Measurements from ENCODE around the gene FOXRED1. TPM values are rescaled to one million over a fixed set of nuclear protein-coding genes. Genes with fewer than 3 reads are reported as not detected.
"Not testable (repeated sequence)": the region's sequence is repeated elsewhere in the genome, so short reads cannot be mapped to it uniquely, and the experiment has no call there.

The FOXRED1 gene
- total and polyA plus RNA-seq, 5 donors from 2014 or later: 13.9 to 33.3 (median 20.0) TPM

DNA sequence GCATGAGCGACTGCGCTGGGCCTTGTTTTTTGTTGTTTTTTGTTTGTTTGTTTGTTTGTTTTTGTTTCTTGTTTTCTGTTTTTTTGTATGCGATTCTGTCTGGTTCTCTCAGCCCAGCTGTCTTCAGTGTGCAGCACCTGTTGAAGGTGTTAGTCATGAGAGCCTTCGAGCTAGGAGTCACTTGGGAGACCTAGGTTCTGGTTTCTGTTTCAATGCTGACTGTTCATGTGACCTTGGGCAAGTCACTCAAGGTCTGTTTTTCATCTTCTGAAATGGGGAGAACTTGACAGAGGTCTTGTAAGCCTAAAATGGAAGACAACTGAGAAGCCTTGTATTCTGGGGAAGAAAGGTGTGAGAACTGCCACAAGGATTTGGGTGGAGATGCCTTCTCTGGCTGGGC, 36.7 kb downstream of the FOXRED1 start:
- no peaks in the 10 kb centered on the region for H3K9me3 Mint-ChIP-seq
- H3K27ac ChIP-seq (ENCODE audit: insufficient read depth, low read length, poor library complexity, severe bottlenecking): peak overlapping the region; percentile 14
- no peaks in the 10 kb centered on the region for H3K9me3 ChIP-seq (ENCODE audit: control insufficient read depth in 2 of 2, low read length in 2 of 2)
- H3K36me3 Mint-ChIP-seq: peaks cover 22% of the 10 kb centered on the region
- no peaks in the 10 kb centered on the region for H3K27me3 Mint-ChIP-seq
- H3K27ac Mint-ChIP-seq: peak overlapping the region; percentile 29 to 93 (median 57)
- peaks cover 20% of the 10 kb centered on the region for H3K36me3 ChIP-seq (ENCODE audit: control insufficient read depth, insufficient read depth, low read length)
- peaks cover 20% of the 10 kb centered on the region for H3K4me1 ChIP-seq (ENCODE audit: control insufficient read depth, insufficient read depth, low read length, poor library complexity, severe bottlenecking)
- no peaks in the 10 kb centered on the region for H3K27me3 ChIP-seq (ENCODE audit: control insufficient read depth, insufficient read depth, low read length)
- ATAC-seq (ENCODE audit: low read depth in 2 of 2): peak; percentile 50 to 61
- H3K4me3 ChIP-seq (ENCODE audit: low read depth, low read length): peak overlapping the region; percentile 29
- peak overlapping the region; percentile 68 to 85 (median 80) for H3K4me3 Mint-ChIP-seq
- DNase-seq: peak in 2 of 3 donors; percentile 28 to 87
- H3K4me1 Mint-ChIP-seq: peaks cover 27 to 59% (median 41%) of the 10 kb centered on the region in 4 donors

DNA sequence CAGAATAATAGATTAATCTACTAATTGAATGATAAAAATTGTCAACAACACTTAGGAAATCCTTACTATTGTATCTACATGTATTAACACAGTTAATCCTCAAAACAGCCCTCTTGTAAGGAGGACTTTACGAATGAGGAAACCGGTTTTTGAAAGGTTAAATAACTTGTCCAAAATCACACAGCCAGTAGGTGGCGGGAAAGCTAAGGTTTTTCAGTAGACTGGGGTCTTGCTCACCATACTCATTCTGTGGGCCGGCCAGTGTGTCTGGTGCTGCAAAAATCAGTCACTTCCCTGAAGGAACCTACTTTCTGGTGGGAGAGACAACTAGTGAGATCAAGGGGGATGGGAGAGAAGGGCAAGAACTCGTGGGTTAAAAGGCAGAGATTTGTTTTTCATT, 38.8 kb downstream of the FOXRED1 start:
- Histone ChIP-seq H3K36me3 (ENCODE audit: control insufficient read depth, insufficient read depth, low read length) (peaks cover 22% of the 10 kb centered on the region), H3K27ac (ENCODE audit: insufficient read depth, low read length, poor library complexity, severe bottlenecking) (no peak overlapping the region), H3K27me3 (ENCODE audit: control insufficient read depth, insufficient read depth, low read length) (no peaks in the 10 kb centered on the region), H3K9me3 (ENCODE audit: control insufficient read depth in 2 of 2, low read length in 2 of 2) (no peaks in the 10 kb centered on the region), H3K4me1 (ENCODE audit: control insufficient read depth, insufficient read depth, low read length, poor library complexity, severe bottlenecking) (peaks cover 20% of the 10 kb centered on the region), H3K4me3 (ENCODE audit: low read depth, low read length) (no peak overlapping the region)
- Mint-ChIP-seq H3K36me3 (peaks cover 28% of the 10 kb centered on the region), H3K9me3 (no peaks in the 10 kb centered on the region), H3K4me3 (peak overlapping the region in 2 of 4 donors; percentile 2 to 39), H3K27me3 (no peaks in the 10 kb centered on the region), H3K4me1 (peaks cover 25 to 68% (median 43%) of the 10 kb centered on the region in 4 donors), H3K27ac (peak overlapping the region; percentile 21 to 76 (median 57))
- DNase-seq (peak in 1 of 3 donors; percentile 38), ATAC-seq (ENCODE audit: low read depth in 2 of 2) (no peak)

DNA sequence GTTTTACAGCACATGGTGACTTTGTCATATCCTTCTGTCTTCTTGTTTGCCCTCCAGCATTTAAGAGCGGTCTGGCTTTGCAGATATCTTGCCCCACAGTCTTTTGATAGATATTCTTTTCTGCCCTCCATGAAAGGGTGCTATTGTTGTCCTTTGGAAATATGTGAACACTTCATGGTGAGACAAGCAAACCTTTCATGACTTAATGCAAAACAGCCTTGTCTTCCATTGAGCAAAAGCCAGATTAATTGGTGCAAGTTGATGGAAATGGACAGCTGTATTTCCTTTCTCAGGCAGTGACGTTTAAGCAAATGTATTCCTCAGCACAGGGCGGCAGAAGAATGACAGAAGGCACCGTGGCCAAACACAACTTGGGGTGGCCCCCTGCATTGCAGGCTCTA, 39.3 kb downstream of the FOXRED1 start:
- H3K27me3 ChIP-seq (ENCODE audit: control insufficient read depth, insufficient read depth, low read length): no peaks in the 10 kb centered on the region
- H3K27ac Mint-ChIP-seq: peak overlapping the region in 1 of 3 donors; percentile 57

DNA sequence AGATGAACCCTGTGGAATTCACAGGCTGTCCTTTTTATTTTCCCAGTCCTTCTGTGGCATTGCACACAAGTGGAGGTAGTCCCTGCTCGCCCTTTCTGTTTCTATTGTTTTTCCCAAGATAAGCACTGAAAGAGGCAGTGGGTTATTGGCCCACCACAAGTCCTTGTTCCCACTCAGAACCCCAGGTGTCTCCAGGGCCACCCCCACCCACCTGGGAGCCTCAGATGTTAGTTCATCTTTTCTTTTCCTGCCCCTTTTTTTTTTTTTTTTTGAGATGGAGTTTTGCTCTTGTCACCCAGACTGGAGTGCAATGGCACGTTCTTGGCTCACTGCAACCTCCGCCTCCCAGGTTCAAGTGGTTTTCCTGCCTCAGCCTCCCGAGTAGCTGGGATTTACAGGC, 39.8 kb downstream of the FOXRED1 start:
- not testable (repeated sequence) for H3K9me3 ChIP-seq (ENCODE audit: control insufficient read depth in 2 of 2, low read length in 2 of 2); ATAC-seq (ENCODE audit: low read depth in 2 of 2); H3K27ac ChIP-seq (ENCODE audit: insufficient read depth, low read length, poor library complexity, severe bottlenecking); H3K27ac Mint-ChIP-seq; H3K27me3 Mint-ChIP-seq; H3K27me3 ChIP-seq (ENCODE audit: control insufficient read depth, insufficient read depth, low read length); H3K9me3 Mint-ChIP-seq; H3K4me3 ChIP-seq (ENCODE audit: low read depth, low read length); DNase-seq
- Histone ChIP-seq H3K36me3 (ENCODE audit: control insufficient read depth, insufficient read depth, low read length) (peaks cover 29% of the 10 kb centered on the region), H3K4me1 (ENCODE audit: control insufficient read depth, insufficient read depth, low read length, poor library complexity, severe bottlenecking) (peaks cover 20% of the 10 kb centered on the region)
- Mint-ChIP-seq H3K36me3 (peaks cover 32% of the 10 kb centered on the region), H3K4me3 (peak overlapping the region in 1 of 4 donors; percentile 56), H3K4me1 (peaks cover 17 to 59% (median 41%) of the 10 kb centered on the region in 4 donors)

More for the DNA sequence above, 39.3 kb downstream of the FOXRED1 start:
- ATAC-seq (ENCODE audit: low read depth in 2 of 2) (no peak), DNase-seq (no peak)
- Histone ChIP-seq H3K4me3 (ENCODE audit: low read depth, low read length) (no peak overlapping the region), H3K4me1 (ENCODE audit: control insufficient read depth, insufficient read depth, low read length, poor library complexity, severe bottlenecking) (peaks cover 20% of the 10 kb centered on the region), H3K27ac (ENCODE audit: insufficient read depth, low read length, poor library complexity, severe bottlenecking) (no peak overlapping the region), H3K36me3 (ENCODE audit: control insufficient read depth, insufficient read depth, low read length) (peaks cover 28% of the 10 kb centered on the region), H3K9me3 (ENCODE audit: control insufficient read depth in 2 of 2, low read length in 2 of 2) (no peaks in the 10 kb centered on the region)
- H3K4me1 Mint-ChIP-seq: peaks cover 19 to 62% (median 42%) of the 10 kb centered on the region in 4 donors
- no peaks in the 10 kb centered on the region for H3K27me3 Mint-ChIP-seq
- H3K9me3 Mint-ChIP-seq: no peaks in the 10 kb centered on the region
- peak overlapping the region in 1 of 4 donors; percentile 39 for H3K4me3 Mint-ChIP-seq
- peaks cover 29% of the 10 kb centered on the region for H3K36me3 Mint-ChIP-seq

DNA sequence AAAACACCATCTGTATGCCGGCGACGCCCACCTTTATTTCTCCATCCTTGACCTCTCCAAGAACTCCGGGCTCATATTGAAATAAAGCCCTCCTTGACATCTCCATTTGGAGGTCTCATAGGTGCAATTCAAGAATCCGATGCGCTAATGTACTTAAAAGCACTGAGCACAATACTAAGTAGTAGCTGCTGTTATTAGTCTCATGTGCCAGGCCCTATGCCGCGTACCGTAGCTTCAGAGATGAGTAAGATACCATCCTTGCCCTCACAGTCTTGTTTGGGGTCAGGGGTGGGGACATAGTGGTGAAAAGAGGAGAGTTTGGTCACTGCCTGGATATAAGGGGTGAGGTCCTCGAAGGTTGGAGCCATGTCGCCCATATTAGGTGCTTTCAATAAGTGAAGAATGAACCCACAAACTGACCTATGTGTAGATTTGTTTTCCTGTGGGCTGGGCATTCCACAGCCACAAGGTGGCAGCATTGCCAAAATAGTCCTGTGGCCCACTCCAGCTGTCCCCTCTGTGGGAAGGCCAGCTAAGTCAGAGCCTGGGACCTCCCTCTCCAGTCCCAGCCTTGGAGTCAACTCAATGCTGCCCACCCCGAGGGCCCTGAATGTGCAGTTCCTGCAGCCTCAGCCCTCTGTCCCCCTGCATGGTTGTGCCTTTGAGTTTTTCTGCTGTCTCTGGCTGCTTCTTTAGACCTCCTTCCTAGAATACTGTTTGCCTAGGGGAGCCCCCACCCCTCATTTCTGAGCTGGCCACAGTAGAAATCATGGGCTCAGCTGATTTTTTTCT, 41.4 kb downstream of the FOXRED1 start:
- ATAC-seq (ENCODE audit: low read depth in 2 of 2) (peak in 1 of 2 donors; percentile 57), DNase-seq (peak; percentile 24 to 60 (median 42))
- Histone ChIP-seq H3K27me3 (ENCODE audit: control insufficient read depth, insufficient read depth, low read length) (no peaks in the 10 kb centered on the region), H3K4me3 (ENCODE audit: low read depth, low read length) (no peak overlapping the region), H3K9me3 (ENCODE audit: control insufficient read depth in 2 of 2, low read length in 2 of 2) (no peaks in the 10 kb centered on the region), H3K36me3 (ENCODE audit: control insufficient read depth, insufficient read depth, low read length) (peaks cover 41% of the 10 kb centered on the region), H3K27ac (ENCODE audit: insufficient read depth, low read length, poor library complexity, severe bottlenecking) (no peak overlapping the region), H3K4me1 (ENCODE audit: control insufficient read depth, insufficient read depth, low read length, poor library complexity, severe bottlenecking) (peaks cover 9% of the 10 kb centered on the region)
- Mint-ChIP-seq H3K36me3 (peaks cover 41% of the 10 kb centered on the region), H3K27me3 (no peaks in the 10 kb centered on the region), H3K4me1 (peaks cover 10 to 53% (median 36%) of the 10 kb centered on the region in 4 donors), H3K4me3 (peak overlapping the region in 2 of 4 donors; percentile 29 to 30), H3K27ac (peak overlapping the region; percentile 40 to 81 (median 51)), H3K9me3 (peaks cover 0 to 3% (median 0%) of the 10 kb centered on the region in 7 donors)

DNA sequence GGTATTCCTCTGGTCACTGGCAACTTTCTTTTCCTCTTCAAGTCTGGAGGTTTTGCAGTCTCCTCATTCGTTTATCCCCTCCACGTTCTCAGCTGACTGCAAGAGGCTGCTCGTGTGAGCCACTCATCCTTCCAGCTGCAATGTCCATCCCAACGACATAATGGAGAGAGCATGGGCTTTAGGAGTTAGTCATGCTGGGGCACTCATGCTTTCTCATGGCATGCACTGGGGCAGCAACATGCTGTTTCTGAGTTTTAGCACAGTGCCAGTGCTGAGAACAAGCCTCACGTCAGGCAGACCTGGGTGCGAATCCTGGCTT, 42.0 kb downstream of the FOXRED1 start:
- no peak overlapping the region for H3K27ac ChIP-seq (ENCODE audit: insufficient read depth, low read length, poor library complexity, severe bottlenecking)

DNA sequence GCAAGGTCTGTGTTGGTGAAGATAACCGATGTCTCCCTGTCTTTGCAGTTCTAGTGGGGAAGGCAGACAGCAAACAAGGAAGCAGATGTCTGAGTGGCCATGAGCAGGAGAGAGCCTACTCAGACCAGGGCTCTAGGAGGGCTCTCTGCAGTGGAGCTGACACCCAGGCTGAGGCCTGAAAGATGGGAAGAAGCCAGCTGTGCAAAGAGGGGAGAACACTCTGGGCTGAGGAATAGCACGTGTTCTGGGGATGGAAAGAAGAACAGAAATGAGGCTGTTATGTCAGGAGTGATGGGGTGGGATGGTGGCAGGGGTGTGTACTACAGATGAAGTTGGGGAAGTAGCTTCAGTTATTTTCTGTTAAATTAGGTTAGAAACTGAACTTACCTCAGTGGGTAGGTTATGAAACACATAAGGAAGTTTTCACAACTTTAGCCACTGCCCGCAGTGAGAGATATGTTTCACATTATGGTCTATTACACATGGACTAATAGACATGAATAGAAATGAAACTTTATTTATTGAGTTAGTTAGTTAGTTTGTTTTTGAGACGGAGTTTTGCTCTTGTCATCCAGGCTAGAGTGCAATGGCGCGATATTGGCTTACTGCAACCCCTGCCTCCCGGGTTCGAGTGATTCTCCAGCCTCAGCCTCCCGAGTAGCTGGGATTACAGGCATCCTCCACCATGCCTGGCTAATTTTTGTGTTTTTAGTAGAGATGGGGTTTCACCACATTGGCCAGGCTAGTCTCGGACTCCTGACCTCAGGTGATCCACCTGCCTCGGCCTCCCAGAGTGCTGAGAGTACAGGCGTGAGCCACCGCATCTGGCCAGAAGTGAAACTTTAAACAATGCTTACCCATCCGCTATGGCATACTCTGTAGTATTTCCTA, 42.7 kb downstream of the FOXRED1 start:
- Histone ChIP-seq H3K4me3 (ENCODE audit: low read depth, low read length) (no peak overlapping the region), H3K36me3 (ENCODE audit: control insufficient read depth, insufficient read depth, low read length) (peaks cover 45% of the 10 kb centered on the region), H3K9me3 (ENCODE audit: control insufficient read depth in 2 of 2, low read length in 2 of 2) (no peaks in the 10 kb centered on the region), H3K4me1 (ENCODE audit: control insufficient read depth, insufficient read depth, low read length, poor library complexity, severe bottlenecking) (peaks cover 4% of the 10 kb centered on the region), H3K27ac (ENCODE audit: insufficient read depth, low read length, poor library complexity, severe bottlenecking) (no peak overlapping the region), H3K27me3 (ENCODE audit: control insufficient read depth, insufficient read depth, low read length) (no peaks in the 10 kb centered on the region)
- DNase-seq: no peak
- peaks cover 11 to 47% (median 33%) of the 10 kb centered on the region in 4 donors for H3K4me1 Mint-ChIP-seq
- no peak for ATAC-seq (ENCODE audit: low read depth in 2 of 2)
- H3K36me3 Mint-ChIP-seq: peaks cover 50% of the 10 kb centered on the region
- peaks cover 0 to 4% (median 2%) of the 10 kb centered on the region in 7 donors for H3K9me3 Mint-ChIP-seq
- peak overlapping the region in 1 of 3 donors; percentile 17 for H3K27ac Mint-ChIP-seq
- H3K27me3 Mint-ChIP-seq: no peaks in the 10 kb centered on the region
- no peak overlapping the region for H3K4me3 Mint-ChIP-seq

More for the DNA sequence above, 42.0 kb downstream of the FOXRED1 start:
- ATAC-seq (ENCODE audit: low read depth in 2 of 2) (no peak), DNase-seq (no peak)
- Histone ChIP-seq H3K27me3 (ENCODE audit: control insufficient read depth, insufficient read depth, low read length) (no peaks in the 10 kb centered on the region), H3K36me3 (ENCODE audit: control insufficient read depth, insufficient read depth, low read length) (peaks cover 47% of the 10 kb centered on the region), H3K4me3 (ENCODE audit: low read depth, low read length) (no peak overlapping the region), H3K9me3 (ENCODE audit: control insufficient read depth in 2 of 2, low read length in 2 of 2) (no peaks in the 10 kb centered on the region), H3K4me1 (ENCODE audit: control insufficient read depth, insufficient read depth, low read length, poor library complexity, severe bottlenecking) (peaks cover 4% of the 10 kb centered on the region)
- Mint-ChIP-seq H3K27ac (peak overlapping the region in 1 of 3 donors; percentile 43), H3K4me3 (peak overlapping the region in 1 of 4 donors; percentile 30), H3K4me1 (peaks cover 7 to 47% (median 31%) of the 10 kb centered on the region in 4 donors), H3K36me3 (peaks cover 44% of the 10 kb centered on the region), H3K27me3 (no peaks in the 10 kb centered on the region), H3K9me3 (peaks cover 0 to 3% (median 0%) of the 10 kb centered on the region in 7 donors)

Data from CD4-positive, CD25-positive, alpha-beta regulatory T cell (primary cell).